NCI-H146 treated with DMSO at 0.1 percent for 48 hours (cell line): Measurements from ENCODE around the gene EPHB2.

Experiments
- DNase-seq: peaks from one replicate; lab custom pipeline; 2025; ENCODE audit not compliant: unreplicated experiment; lab: John Stamatoyannopoulos, UW

EPHB2 gene

DNA sequence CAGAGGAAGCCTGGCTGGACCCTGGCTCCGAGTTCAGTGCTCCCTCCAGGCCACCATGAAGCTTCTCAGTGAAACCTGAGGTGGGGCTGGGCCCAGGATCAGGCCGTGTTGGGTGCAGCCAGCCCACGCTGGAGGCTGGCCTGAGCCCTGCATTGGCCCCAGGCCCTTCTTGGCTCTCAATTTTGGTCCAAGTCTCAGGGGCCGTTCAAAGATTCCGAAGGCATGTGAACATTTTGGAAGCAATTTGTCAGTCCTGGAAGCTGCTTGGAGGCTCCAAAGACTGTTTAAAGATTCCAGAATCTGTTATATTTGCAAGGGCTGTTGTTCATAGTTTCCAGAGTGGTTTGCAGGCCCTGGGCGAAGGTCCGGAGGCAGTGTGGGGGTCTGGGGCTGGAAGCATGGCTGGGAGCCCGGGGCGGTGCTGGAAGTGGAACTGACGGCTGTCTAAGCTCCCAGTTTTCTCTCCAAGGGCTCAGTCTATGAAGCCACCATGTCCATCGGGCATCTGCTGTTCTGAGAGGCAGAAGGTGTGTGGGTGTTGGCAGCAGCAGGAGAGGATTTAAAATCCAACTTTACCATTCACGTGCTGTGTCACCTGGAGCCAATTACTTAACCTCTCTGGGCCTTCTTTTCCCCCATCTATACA is 104.9 kb downstream of the EPHB2 start:
- DNase-seq: no peak

DNA sequence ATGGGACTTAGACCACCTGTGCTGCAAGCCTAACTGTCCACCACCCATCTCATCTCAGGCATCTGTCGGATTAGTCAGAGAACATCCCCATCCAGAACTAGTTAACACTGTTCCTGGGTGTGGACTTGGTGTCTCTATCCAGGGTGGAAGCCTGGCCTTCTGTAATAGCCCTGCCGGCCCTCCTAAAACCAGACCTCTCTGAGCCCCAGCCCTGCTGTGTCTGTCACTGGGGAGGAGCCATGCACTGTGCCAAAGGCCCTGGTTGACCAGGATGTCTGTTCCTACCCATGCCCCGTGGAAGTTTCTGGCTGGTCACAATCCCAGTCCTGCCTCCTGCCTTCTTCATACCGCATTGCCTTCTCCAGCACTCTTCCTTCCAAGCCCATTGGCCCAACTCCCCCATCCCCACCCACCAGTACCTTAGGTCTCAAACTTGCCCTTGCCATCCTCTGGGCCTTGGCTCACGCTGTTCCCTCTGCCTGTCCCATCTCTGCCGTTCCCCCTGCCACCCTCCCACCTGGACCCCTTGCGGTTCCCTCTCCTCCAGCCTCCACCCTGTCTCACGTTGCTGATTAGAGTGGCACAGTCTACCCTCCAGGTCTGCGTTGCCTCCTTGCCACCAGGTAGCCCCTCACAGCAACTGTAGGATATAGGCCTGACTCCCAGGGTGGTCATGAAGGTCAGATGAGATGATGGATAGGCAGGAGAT is 105.6 kb downstream of the EPHB2 start:
- DNase-seq: no peak

DNA sequence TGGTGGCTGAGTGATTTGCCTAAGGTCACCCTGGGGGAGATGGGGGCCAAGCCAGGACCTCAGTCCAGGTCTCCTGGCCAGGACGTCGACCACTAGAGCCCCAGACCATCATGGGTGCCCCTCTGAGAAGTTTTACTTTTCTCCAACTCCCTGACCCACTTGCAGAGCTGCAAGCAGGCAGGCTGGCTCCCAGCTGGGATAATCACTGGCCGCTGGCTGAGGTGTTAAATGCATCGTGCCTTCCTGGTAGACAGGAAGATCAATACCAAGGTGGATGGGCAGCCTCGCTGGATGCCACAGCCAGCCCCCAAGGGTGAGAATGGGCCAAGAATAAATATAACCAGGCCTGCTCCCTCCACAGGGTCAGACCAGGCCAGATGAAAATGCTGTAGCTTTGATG is 106.2 kb downstream of the EPHB2 start:
- no peak for DNase-seq

DNA sequence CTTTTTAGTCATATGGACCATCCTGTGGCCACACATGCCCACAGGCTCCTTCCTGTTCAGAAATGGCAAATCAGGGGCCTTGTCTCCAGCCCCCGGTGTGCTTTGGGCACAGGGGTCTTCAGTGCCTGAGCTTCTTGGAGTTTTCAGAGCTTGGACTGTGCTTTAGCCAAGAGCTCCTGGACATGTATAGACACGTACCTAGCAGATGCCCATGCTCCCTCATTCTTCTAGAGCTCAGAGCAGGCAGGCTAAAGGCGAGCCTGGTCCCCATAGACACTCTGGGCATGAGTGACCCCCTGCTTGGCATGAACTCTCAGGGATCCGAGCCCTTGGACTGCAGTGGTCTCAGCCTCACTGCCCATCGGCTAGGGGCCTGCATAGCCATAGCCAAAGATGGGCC is 106.8 kb downstream of the EPHB2 start:
- no peak for DNase-seq

DNA sequence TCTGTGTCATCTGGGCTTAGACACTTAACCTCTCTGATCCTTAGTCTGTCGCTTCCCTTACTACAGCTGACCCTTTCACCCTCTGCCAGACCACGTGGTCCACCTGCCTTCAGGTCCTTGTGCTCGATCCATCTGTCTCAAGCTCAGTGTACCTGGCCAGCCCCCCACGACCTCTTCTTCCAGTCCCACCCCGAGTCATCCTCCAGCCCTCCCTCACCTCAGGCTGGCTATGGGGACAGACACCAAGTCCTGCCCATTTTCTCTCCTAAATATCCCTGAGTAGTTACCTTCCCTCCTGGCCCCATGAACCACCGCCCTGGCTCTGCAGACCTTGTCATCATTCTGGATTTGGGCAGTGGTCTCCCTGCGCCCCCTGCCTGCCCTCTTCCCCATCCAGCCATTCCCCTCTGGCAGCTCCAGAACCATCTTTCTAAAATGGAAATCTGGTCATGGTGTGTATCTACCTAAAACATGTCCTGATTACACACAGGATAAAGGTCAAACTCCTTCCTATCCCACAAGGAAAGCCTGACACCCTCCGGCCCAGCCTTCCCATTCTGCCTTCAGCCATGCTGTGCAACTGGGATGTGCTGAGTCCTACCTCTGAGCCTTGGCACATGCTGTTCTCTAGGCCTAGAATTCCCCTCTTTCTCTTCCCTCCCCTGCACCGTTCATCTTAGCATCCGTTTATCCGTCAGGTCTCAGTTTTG is 107.6 kb downstream of the EPHB2 start:
- no peak for DNase-seq

DNA sequence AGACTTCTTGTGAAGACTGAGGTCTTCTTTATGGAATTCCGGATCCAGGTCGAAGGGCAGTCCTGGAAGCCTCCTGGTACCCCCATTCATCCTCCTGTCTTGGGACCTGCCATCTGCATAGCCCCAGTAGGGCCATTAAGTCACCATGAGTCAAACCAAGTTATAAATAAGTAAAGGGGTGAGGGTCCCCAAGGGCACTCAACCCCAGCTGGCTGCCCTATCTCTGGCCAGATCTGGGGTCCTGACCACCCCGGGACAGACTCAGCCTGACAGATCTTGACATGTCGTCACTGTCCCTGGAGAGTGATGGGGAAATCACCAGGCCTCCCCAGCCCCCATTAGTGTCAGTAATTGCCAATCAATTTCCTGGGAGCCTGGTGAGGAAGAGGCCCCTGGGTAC is 108.7 kb downstream of the EPHB2 start:
- DNase-seq: no peak

DNA sequence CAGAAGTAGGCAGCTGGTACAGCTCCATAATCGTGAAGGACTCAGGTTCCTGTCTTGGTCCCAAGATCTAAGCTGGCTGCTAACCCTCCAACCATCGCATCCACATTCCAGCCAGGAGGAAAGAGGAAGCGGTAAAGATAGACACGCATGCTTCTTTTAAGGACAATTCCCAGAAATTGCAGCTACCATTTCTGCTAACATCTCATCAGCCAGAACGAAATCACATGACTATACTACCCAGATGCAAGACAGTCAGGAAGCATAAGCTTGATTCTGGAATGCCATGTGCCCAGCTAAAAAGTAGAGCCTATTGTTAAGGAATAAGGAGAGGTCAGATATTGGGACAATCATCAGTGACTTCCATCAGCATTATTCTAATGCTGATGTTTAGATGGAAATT is 110.4 kb downstream of the EPHB2 start:
- no peak for DNase-seq

DNA sequence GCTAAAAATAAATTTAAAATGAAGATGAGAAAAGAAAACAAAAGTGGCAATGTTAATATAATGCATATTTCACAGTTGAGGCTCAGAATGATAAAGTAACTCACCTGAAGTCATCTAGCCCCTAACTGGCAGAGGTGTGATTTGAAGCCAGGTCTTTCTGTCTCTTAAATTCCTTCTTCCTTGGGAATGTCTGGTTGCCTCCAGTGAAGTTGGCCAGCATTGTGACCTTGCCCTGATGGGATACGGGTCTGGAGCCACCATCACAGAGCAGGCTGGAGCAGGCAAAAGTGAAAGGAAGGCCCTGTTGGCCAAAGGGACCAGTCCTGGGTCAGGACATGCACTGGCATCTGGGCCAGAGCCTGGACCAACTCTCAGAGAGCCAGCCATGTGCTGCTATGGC is 111.7 kb downstream of the EPHB2 start:
- no peak for DNase-seq

DNA sequence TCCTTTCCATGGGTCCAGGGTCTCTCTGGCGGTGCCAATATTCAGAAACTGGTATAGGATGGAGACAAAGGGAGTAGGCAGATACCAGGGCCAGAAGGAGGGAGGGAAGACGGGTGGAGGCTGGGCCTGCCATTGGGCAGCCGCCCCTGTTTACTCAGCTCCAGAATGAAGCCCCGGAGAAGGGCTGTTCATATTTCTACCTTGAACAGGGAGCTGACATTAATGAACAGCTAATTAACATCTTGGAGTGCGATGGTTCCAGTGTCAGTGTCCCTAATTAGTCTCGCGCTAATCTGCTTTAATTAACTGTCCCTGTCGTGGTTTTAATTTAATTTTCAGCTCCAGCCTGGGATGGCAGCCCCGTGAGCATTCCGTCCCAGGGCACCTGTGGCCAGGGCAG is 113.8 kb downstream of the EPHB2 start:
- DNase-seq: no peak

DNA sequence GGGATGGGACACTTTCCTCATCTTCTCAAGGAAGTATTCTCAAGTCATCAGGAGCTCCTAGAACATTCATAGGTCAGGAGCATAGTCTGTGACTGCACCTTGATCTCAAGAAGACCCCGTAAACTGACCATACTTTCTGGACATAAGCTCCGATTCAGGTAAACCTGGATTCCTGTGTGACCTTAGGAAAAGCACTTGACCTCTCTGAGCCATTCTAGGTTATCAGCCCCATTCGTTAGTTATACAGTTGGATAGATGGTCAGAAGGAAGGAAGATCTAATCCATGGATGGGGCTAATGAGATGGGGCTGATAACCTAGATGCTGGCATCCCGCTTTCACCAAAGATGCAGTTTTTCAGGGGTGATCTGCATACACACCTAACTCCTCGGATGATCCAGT is 114.3 kb downstream of the EPHB2 start:
- no peak for DNase-seq

DNA sequence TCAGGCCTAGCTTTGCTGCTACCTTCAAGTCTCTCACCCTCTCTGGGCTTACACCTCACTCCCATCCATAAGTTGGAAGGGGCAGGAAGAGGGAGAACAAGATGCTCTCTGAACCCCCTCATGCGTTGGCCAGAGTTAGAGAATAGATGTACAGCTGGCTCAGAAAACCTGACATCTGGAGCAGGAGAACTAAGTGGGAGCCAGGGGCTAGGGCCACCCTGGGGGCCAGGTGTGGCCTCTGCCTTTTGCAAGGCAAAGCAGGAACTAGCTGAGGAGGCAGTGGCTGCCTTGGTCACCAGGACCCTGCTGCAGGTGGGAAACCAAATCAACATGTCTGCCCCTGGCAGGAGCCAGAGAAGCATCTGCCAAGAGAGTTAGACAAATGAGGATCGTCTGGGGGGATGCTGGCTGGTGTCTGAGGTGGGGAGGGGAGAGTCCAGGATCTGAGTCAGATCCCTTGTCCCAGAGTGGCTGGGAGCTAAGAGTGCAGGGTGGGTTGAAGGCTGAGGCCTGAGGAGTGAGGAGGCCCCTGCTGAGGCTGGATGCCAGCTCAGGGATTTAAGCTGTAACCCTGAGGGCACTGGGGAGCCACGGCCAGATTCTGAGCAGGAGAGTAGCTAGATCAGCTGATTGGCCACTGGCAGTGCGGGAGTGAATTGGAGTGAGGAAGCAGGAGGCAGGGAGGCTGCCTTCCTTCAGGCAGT is 115.0 kb downstream of the EPHB2 start:
- no peak for DNase-seq

DNA sequence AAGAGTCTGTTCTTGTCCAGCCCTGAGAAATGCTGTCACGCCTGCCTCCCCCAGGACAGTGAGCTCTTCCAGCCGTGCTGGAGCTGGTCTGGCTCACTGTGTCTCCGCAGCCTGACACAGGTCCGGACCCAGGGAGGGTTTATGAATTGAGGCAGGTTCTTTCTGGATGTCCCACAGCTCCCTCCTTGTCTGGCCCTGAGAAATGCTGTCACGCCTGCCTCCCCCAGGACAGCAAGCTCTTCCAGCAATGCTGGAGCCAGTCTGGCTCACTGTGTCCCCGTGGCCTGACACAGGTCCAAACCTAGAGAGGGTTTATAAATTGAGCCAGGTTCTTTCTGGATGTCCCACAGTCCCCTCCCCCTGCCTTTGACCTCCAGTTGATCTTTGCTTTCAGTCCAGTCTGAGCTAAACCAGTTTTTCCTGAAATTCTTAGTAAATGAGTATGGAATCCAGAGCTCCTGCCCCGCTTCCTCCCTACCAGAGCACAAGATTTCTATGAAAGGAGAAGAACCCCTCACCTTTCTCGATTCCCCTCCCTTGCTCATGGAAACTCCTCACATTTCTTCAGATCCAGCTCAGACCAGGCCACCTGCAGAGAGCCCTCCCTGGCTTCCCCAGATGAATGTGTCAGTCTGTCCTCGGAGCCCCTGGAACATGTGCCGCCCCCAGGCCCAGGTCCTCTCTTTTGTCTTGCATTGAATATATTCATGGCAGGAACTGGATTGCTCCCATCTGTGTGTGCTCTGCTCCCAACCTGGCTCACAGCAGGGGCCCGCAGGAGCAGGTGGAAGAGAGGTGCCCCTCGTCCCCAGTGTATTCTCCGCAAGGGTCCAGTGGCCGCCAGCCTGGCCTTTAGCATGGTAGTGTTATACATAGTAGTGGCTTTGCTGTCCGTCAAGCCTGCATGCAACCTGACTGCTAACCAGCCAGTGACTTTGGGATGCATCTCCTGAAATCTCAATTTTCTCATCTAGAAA is 116.3 kb downstream of the EPHB2 start:
- peak; percentile 38 for DNase-seq

DNA sequence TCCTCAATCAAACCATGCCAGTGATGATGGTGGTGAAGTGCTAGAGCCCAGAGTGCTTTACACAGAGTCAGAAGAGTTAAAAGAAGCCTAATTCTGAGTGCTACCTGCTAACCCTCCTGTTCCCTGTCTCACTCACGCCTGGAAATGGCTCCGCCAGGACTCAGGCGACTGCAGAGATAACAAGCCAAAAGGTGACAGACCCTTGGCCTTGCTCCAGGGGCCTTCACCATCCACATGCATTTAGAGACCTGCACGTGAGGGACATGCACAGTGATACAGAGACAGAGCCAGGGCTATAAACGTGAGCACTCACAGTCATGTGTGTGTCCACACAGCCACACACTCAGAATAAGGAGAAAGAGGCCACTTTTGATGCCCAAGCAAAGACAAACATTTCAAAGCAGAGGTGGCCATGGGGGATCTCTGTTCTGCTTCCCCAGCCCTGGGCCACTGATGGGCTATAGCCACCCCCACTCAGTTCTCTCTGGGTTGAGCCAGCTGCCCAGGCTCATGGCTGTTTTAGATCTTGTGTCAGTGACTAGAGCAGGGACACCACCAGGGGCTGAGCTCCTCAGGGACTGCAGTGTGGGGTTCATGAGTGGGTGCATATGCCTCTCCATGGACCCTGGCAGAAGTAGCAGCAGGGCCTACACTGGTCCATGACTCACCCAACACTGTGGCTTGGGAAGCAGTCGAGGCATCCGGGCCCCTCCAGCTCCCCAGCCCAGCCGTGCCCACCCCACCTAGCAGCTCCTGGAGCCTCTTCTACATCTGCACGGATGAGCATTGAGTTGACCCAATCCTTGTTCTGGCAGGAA is 117.2 kb downstream of the EPHB2 start:
- no peak for DNase-seq

DNA sequence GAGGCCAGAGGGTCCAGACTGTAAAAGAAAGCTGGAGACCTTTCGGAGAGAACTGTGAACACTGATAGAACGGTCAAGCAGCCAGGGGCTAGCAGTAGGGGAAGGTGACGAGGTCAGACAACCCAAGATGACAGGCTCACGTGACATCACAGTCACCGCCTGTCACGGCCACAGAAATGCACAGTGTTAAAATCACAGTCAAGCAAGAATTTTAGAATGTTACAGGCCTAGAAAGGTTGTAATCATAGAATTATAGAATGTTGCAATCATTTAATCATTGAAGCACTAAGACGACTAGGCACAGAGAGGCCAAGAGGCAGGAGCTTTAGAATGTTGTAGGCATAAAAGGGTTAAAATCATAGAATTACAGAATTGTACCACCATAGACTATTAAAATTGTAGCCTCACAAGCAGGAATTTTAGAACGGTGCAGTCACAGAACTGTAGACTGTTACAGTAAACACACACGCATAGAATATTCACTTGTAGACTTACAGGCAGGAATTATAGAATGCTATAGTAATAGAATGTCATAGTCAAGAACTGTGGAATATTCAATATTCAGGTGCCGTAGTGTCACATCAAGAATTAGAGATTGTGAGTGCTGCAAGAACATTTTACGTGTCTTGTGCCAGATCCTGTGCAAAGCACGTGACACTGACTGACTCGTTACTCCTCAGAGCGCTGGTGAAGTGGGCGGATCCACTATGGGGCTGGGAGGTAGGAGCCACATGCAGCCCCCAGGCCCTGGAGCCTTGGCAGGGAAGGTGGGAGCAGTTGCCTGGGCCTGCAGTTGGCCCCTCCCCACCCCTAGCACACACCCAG is 118.1 kb downstream of the EPHB2 start:
- DNase-seq: no peak

DNA sequence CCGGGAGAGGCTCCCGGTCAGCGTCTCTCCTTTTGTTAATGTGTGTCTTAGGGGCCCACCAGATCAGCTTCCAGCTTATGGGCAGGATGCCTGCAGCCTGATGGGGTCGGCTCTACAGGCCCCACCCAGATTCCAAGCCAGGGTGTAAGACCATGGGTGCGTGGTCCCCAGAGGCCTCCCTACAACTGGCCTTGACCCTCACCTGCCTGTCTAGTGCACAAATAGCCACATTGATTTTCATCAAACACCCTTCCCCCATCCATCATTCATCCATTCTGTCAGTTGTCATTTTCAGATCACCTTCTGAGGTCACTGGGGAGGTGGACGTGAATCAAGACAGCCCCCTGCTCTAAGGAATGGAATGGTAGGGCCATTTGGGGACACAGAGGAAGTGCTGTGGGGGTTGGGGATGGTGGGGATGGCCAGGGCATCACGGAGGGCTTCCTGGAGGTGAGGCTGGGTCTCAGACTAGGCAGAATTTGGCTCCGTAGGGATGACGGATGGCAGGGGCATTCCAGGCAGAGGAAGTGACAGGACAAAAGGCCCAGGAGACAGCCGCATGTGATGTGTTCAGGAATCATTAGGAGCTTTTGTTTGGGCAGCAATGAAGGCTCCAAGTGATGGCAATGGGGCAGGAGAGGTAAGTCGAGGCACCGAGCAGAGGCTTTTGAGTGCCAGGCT is 118.8 kb downstream of the EPHB2 start:
- DNase-seq: no peak

DNA sequence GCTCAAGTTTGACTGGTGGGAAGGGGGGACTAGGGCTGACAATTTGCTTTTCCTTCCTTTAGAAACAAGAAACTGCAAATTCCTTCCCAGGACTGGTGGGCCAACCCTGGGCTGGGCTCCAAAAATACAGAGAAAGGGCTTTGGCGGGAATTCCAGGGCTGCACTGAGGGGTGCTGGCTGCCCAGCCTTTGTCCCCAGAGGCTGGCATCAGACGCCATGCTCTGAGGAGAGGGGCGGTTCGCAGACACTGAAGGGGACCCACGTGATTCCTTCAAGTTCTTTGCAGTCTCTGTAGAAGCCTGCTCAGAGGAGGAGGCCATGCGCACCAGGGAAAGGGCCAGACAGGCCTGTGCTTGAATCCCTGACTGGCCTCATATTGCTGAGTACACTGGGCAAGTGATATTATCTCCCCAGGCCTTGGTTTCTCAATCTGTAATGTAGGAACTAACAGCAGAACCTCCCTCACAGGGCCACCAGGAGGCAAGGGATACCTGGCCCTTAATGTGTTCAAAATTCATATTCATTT is 119.5 kb downstream of the EPHB2 start:
- DNase-seq: no peak

DNA sequence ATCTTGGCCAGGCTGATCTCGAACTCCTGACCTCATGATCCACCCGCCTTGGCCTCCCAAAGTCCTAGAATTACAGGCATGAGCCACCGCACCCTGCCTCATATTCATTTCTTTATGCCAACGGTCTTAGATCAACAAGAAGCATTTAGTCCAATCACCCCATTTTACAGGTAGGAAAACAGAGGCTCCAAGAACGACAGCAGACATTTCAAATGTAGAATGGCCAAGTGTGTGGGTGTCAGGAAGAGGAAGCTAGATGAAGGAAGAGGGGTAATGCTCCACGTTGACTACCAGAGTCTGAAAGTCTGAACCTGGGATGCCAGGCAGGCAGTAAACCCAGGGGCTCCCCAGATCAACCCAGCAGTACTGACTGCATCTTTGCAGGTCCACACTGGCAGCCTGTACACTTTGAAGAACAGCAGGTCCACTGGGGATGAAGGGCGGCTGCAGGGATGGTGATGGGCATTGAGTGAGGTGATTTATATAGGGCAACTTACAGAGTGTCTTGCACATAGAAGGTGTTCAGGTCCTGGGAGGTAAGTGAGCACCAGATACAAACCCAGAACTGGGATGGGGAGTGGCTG is 120.2 kb downstream of the EPHB2 start:
- no peak for DNase-seq
